Activated T-cell treated with anti-CD3 and anti-CD28 coated beads for 4 hours (primary cell): Measurements from ENCODE around the gene STK24.

ENCODE experiments used
- DNase-seq: peaks from one replicate; pipeline ENCODE4 v3.0.0-alpha.2; 2020

Gene STK24

DNA sequence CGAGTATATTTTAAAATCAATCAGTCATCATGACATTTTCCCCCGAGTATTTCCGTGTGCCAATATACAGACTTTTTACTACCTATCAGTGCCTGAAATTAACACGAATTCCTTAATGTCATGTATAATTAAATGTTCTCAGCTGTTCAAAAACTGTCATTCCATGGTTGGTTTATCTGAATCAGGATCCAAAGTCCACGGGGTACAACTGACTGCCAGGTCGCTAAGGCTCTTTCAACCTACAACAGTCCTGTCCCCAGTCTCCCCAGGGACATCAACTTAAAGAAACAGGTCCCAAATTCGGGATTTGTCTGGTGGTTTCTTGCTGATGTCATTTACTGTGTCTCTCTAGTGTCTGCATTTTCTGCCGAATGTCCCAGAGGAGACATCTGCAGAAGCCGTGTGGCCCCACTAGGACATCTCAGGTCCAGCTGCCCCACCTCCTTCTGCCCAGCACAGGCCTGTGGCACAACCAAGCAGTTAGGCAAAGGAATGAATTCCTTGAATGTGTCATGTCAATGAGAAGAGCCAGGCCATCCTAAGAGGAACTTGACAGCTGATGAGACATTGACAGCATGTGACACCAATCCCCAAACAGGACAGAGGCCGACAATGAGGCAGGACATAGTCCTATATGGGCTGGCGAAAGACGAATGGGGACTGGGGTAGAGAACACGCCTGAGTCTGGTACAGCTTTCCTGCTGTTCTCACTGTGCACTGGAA, 109.5 kb downstream of the STK24 start:
- no peak for DNase-seq

- DNase-seq, result peak; percentile 46
Measured at GRCh38 chr13:98466634-98467236, 110.2 kb downstream of the STK24 start.

- DNase-seq, result no peak
Measured at GRCh38 chr13:98462946-98463345, 114.0 kb downstream of the STK24 start.

DNA sequence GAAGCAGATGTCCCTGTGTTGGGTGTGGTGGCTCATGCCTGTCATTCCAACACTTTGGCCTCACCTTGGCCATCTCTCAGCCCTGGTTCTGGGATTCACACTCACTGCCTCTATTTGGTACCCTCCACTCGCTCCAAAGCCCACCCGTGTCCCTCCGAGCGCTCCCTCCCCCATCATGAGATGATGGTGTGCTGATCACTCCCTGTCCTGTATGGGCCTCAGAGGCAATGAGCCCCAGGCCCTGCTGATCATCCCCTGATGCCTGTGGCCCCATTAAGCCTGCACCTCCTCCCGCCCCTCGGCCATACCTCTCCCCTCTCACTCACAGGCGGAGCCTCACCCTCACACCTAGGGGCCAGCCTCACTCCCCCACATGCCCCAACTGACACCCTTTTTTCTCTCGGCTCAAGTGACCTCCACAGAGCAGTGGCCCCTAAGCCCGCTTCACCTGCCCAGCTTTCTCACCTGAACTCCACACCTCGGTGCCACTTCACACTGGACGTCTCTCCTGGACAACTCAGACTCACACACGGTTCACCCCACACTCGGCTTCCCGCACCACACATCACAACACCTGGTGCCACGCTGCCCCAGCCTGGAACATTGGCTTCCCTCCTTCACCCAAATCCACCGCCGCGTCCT, 114.5 kb downstream of the STK24 start:
- DNase-seq, result no peak

DNA sequence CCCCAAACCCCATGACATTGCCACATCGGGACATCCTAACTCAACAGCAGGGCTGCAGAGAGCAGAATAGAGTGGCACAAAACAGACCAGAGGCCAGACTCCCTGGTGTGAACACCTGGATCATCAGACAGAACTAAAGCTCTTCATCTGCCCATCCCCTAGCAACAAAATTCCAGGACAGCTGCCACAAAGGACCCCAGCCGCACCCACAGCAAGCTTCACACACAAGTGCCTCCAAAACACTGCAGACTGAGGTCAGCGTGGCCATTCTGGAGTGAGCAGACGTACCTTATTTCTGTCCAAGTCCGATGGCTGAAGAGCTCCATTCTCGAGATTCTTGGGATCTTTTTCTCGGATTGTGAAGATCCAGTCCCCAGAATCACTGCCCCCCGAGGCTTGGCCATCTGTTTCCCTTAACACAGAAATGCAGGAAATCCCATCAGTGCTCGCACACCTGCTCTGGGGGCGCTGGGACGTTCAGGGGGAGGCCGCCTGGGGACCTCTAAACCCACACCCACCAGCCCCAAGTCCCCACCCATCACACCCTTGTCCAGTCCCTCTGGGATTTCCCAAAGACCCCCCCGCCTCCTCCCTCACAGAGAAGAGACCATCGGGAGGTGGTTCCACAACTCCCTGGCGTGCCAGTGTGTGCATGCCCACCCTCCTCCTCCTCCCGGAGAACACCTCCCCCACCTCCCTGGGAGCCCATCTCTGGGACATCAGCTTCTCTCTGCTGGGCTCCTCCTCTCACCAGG, 115.2 kb downstream of the STK24 start:
- no peak for DNase-seq

- no peak for DNase-seq
Measured at GRCh38 chr13:98460516-98460915, 116.4 kb downstream of the STK24 start.

GRCh38 chr13:98459721-98460370, 117.1 kb downstream of the STK24 start:
- DNase-seq, result no peak

DNA sequence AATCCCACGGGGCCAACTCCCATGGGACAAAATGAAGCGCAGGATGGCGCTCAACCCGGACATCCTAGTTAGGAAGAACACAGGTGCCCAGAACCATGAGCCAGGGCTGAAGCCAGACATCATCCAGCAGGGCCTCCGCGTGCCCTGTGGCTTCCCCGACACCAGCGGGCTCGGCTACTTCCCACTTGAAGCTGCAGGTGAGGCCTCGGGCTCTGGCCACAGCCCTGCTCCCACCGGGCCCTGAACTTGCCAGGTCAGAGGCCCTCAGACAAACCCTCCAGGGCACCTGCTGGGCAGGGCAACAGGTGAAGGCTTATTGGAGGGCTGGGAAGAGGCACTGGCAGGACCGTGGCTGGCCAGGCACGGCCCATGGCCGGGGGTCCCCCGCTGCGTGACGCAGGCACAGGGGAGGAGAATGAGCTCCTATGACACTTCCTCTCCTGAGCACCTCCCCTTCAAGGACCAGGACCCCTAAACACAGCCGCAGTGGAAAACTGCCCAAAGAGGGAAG, 117.7 kb downstream of the STK24 start:
- no peak for DNase-seq

DNA sequence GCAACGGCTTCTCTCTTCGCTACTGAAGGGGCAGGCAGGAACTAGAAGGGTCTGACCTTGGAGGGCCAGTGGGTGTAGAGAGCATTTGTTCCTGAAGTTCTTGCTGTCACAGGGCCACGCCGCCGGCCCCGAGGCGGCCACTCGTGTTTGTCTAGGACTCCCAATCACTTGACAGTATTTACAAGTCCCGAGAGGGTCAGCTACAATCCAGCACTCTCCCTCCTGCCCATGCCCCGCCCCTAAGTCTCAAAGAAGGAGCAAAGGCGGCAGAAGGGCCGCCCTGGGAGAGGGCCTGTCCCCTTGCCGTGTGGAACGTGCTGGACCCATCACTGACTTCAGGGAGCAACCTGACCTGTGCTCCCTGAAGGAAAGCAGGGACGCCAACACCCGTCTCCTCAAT, 118.5 kb downstream of the STK24 start:
- DNase-seq, result no peak

GRCh38 chr13:98457053-98457452, 119.9 kb downstream of the STK24 start:
- no peak for DNase-seq

DNA sequence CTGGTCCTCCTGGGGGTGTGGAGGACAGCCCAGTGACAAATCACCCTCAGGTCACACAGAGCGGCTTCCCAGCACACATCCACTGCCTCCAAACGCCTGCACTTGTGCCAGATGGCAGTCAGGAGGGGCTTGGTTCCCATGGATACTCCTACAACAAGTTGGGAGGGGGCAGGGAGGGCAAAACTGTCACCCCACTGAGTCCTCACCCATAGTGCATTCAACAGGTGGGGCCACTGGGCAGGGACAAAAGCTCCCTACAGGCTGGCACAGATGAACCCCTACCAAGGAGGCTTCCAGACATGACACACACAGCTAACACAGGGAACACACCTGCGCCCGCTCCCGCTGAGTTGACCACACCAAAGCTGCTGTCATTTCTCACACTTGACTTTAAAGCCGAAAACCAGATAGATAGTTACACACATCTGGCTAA, 120.5 kb downstream of the STK24 start:
- DNase-seq, result no peak

DNA sequence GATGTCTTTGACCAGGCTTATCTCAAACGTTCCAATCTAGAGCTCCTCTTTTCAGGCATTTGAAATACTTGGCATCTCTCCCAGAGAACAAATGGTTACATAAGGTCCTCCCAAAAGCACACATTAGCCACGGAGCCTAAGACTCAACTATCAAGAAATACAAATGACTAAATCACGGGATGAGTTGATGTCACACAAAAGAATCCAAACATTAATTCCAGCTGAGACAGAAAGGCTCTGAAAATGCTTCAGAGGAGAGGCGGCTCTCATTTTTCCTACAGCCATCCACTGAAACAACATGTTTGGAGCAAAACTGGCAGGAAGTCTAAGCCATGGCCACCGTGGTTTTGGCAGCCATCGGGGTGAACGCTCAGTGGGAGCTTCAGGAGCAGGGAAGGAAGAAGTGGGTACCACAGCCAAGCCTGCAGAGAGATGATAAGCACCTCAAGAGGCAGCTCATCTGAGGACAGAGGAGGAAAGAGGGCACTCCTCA, 122.5 kb downstream of the STK24 start:
- DNase-seq, result no peak

DNA sequence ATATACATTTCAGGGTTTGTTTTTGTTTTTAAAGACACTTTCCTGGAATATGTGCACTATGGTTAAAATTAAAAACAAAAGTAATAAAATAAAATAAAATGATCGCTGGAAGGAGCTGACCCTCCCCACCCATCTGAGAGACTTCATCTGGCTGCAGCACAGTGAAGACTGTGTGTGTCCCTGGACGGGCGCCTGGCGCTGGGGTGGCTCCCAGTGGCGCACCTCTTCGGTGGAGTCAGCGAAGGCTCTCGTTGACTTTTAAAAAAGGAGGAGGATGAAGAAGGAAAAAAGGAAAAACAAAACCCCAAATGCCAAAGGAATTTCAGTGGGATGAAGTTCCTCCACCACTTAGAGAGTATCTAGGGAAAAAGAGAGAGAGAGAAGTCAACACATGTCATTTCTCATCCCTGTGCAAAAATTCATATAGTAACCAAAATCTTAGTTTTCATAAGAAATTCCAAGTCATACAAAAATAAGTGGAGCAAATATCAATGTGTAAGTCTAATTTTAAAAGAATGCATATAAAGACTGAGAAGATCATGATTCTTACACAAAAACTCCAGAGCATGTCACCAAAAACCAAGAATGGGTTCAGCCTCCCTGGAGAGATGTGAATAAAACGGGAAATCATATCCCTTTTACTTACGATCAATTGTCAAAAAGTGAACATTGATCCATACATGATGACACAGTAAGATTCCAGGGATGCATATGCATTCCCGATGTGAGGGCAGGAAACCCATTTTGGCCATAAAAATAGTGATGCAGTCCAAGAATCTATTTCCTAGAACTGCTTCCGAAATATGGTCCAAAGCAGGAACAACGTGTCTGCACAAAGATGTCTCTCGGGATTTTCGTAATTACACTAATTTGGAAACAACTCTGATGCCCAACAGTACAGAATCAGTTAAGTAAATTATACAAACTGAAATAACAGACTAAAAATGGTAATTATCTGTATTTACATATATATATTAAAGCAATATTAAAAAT, 123.8 kb downstream of the STK24 start:
- no peak for DNase-seq

- no peak for DNase-seq
Measured at GRCh38 chr13:98451676-98452470, 125.0 kb downstream of the STK24 start.

- DNase-seq, result no peak
Measured at GRCh38 chr13:98450539-98451111, 126.3 kb downstream of the STK24 start.

GRCh38 chr13:98450026-98450425, 126.9 kb downstream of the STK24 start:
- DNase-seq, result no peak

GRCh38 chr13:98449273-98449672, 127.6 kb downstream of the STK24 start:
- DNase-seq, result no peak

DNA sequence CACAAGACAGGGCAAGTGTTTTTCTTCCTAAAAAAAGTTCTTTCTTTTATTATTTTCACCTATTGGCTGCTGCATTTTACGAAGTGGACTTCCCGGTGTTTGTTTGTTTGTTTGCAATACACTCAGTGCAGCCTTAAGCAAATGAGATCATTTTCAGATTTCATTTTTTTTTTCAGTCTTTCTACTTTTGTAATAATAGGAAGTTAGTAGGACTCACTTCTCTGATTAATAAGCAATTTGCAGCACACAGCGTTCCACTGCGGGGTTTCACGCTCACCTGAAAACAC, 128.3 kb downstream of the STK24 start:
- DNase-seq, result no peak

- no peak for DNase-seq
Measured at GRCh38 chr13:98447881-98448641, 128.8 kb downstream of the STK24 start.

- DNase-seq, result no peak
Measured at GRCh38 chr13:98447130-98447529, 129.8 kb downstream of the STK24 start.
